GM21619 (cell line): ENCODE measurements around the gene COL23A1.

Experiments used
- ATAC-seq: cut with Tn5 transposase; IDR thresholded peaks from one replicate; pipeline ENCODE4 v1.9.1; 2021; ENCODE audit not compliant: unreplicated experiment

Gene COL23A1

GRCh38 chr5:178557416-178557815, 32.8 kb downstream of the COL23A1 start:
- ATAC-seq: no peak

GRCh38 chr5:178555771-178556211, 34.4 kb downstream of the COL23A1 start:
- no peak for ATAC-seq

GRCh38 chr5:178555005-178555404, 35.2 kb downstream of the COL23A1 start:
- ATAC-seq: no peak

- ATAC-seq: no peak
Measured at GRCh38 chr5:178554311-178554710, 35.9 kb downstream of the COL23A1 start.

- no peak for ATAC-seq
Measured at GRCh38 chr5:178553517-178553916, 36.7 kb downstream of the COL23A1 start.

GRCh38 chr5:178551468-178551867, 38.7 kb downstream of the COL23A1 start:
- no peak for ATAC-seq

GRCh38 chr5:178551059-178551458, 39.1 kb downstream of the COL23A1 start:
- no peak for ATAC-seq

GRCh38 chr5:178548746-178549145, 41.4 kb downstream of the COL23A1 start:
- ATAC-seq: no peak

- ATAC-seq: no peak
Measured at GRCh38 chr5:178547753-178548415, 42.3 kb downstream of the COL23A1 start.

- no peak for ATAC-seq
Measured at GRCh38 chr5:178547052-178547666, 43.0 kb downstream of the COL23A1 start.

GRCh38 chr5:178546675-178547033, 43.5 kb downstream of the COL23A1 start:
- ATAC-seq: no peak

- ATAC-seq: no peak
Measured at GRCh38 chr5:178545941-178546674, 44.1 kb downstream of the COL23A1 start.

GRCh38 chr5:178545176-178545575, 45.0 kb downstream of the COL23A1 start:
- no peak for ATAC-seq

- ATAC-seq: no peak
Measured at GRCh38 chr5:178544166-178544834, 45.9 kb downstream of the COL23A1 start.

- no peak for ATAC-seq
Measured at GRCh38 chr5:178542455-178542854, 47.7 kb downstream of the COL23A1 start.

GRCh38 chr5:178540526-178540925, 49.7 kb downstream of the COL23A1 start:
- no peak for ATAC-seq

GRCh38 chr5:178538741-178539229, 51.4 kb downstream of the COL23A1 start:
- ATAC-seq: no peak

- ATAC-seq: no peak
Measured at GRCh38 chr5:178537467-178538371, 52.5 kb downstream of the COL23A1 start.

- ATAC-seq: no peak
Measured at GRCh38 chr5:178536541-178537466, 53.4 kb downstream of the COL23A1 start.
